Right lung (tissue), 5 donors: Measurements from ENCODE around the gene DNM3. TPM values are rescaled to one million over a fixed set of nuclear protein-coding genes. Genes with fewer than 3 reads are reported as not detected.

ENCODE experiments used
- DNase-seq, 2 donors: peaks; one replicate each; pipeline ENCODE4 v3.0.0-alpha.2; 2013
- polyA plus RNA-seq, 5 donors: library from polyadenylated mRNA; unstranded; fragments of 120-200 nt; gene quantifications; one replicate each; pipeline versions ENCODE4 v1.2.1 to v1.2.3, GENCODE V29; 2013; ENCODE audit warnings: inconsistent platforms in 1 of 5, low replicate concordance in 1 of 5; ENCODE audit not compliant: insufficient read length in 5 of 5, insufficient read depth in 1 of 5

DNM3 gene
- polyA plus RNA-seq, 5 donors, result 4.1 to 6.9 (median 5.2) TPM

- no peak for DNase-seq
Observed at GRCh38 chr1:171868217-171868803, 27.0 kb downstream of the DNM3 start.

- no peak for DNase-seq
Observed at GRCh38 chr1:171869097-171869496, 27.8 kb downstream of the DNM3 start.

- no peak for DNase-seq
Observed at GRCh38 chr1:171871848-171872247, 30.6 kb downstream of the DNM3 start.

- DNase-seq, result no peak
Observed at GRCh38 chr1:171872430-171872829, 31.1 kb downstream of the DNM3 start.

GRCh38 chr1:171873664-171874063 lies 32.4 kb downstream of the DNM3 start:
- no peak for DNase-seq

- no peak for DNase-seq
Observed at GRCh38 chr1:171877701-171878100, 36.4 kb downstream of the DNM3 start.

- no peak for DNase-seq
Observed at GRCh38 chr1:171879556-171879955, 38.3 kb downstream of the DNM3 start.

GRCh38 chr1:171881442-171881841 lies 40.1 kb downstream of the DNM3 start:
- DNase-seq, result no peak

- no peak for DNase-seq
Observed at GRCh38 chr1:171883849-171884248, 42.6 kb downstream of the DNM3 start.

- DNase-seq, result no peak
Observed at GRCh38 chr1:171884475-171884874, 43.2 kb downstream of the DNM3 start.

- DNase-seq, result no peak
Observed at GRCh38 chr1:171890131-171890530, 48.8 kb downstream of the DNM3 start.

GRCh38 chr1:171896936-171897703 lies 55.8 kb downstream of the DNM3 start:
- DNase-seq, result no peak

- peak; percentile 45 to 49 for DNase-seq
Observed at GRCh38 chr1:171898941-171899340, 57.6 kb downstream of the DNM3 start.

- no peak for DNase-seq
Observed at GRCh38 chr1:171899838-171900237, 58.5 kb downstream of the DNM3 start.

GRCh38 chr1:171901245-171901644 lies 59.9 kb downstream of the DNM3 start:
- DNase-seq, result no peak

GRCh38 chr1:171902527-171902926 lies 61.2 kb downstream of the DNM3 start:
- no peak for DNase-seq

- DNase-seq, result no peak
Observed at GRCh38 chr1:171904778-171905450, 63.6 kb downstream of the DNM3 start.

- no peak for DNase-seq
Observed at GRCh38 chr1:171909711-171910110, 68.4 kb downstream of the DNM3 start.

- DNase-seq, result no peak
Observed at GRCh38 chr1:171910786-171911185, 69.5 kb downstream of the DNM3 start.

GRCh38 chr1:171911506-171911905 lies 70.2 kb downstream of the DNM3 start:
- DNase-seq, result no peak

- no peak for DNase-seq
Observed at GRCh38 chr1:171912509-171913175, 71.3 kb downstream of the DNM3 start.

- DNase-seq, result peak in 1 of 2 donors; percentile 28
Observed at GRCh38 chr1:171913385-171913784, 72.1 kb downstream of the DNM3 start.
